HTR-8/SVneo (cell line): ENCODE data around the gene ZNF865.
A peak's percentile ranks its signal among the peaks of the same experiment; 100 is the strongest.
"Not testable (repeated sequence)": the region's sequence is repeated elsewhere in the genome, so short reads cannot be mapped to it uniquely, and the experiment has no call there.

Experiments
- DNase-seq: peaks from one replicate; pipeline ENCODE4 v3.0.0; 2011; ENCODE audit warnings: low spot score, mixed read lengths; ENCODE audit not compliant: insufficient read length
- FAIRE-seq: peaks from 2 replicates; lab custom pipeline; 2011; peaks lifted over from hg19 to GRCh38; lab: Jason Lieb, UNC

The ZNF865 gene

DNA sequence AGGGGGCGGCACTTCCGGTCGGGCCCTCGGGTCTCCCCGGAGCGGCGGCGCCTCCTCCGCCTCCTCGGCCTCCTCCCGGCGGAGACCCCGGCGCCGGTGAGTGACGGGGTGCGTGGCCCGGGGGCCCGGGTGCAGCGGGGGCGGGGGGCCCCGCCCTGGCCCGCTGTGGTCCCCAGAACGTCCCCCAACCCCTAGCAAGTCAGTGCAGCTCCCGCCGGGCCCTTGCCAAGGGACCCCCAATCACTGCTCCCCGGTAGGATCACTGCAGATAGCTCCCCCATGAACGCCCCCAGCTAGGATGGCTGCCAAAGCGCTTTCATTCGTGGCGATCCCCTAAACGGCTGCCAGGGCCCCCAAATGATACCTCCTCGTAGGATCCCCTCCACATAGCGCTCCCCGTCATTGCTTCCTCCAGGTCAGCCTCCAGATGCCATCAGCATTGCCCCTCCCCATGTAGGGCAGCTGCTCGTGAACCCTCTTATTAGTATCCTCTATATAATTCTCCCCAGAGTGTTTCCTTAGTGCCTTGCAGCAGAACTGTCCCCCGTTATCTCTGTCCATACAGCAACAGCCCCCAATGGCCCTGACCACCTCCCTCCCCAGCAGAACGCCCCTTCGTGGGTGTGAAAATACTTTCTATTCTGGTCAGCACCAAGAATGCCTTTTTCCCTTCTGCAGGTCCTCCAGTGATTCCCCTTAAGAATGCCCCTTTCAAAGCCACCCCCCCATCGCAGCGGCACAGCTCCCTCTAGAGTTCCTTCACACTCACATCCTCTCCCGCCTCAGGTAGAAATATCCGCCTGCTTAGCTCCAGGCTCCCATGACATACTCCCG, at the start of gene ZNF865:
TSS of gene ZNF865 (plus strand) at position 11 of the 834 bp plus-strand sequence. CDS start 7,972 bp downstream, outside the sequence.
- peak; percentile 89 for FAIRE-seq
- peak; percentile 68 for DNase-seq

GRCh38 chr19:55559684-55560083, 45.8 kb upstream of the ZNF865 start:
- DNase-seq, result no peak

GRCh38 chr19:55563261-55563690, 42.2 kb upstream of the ZNF865 start:
- FAIRE-seq (no peak), DNase-seq (no peak)

More at GRCh38 chr19:55559684-55560083, 45.8 kb upstream of the ZNF865 start:
- FAIRE-seq, result no peak

DNA sequence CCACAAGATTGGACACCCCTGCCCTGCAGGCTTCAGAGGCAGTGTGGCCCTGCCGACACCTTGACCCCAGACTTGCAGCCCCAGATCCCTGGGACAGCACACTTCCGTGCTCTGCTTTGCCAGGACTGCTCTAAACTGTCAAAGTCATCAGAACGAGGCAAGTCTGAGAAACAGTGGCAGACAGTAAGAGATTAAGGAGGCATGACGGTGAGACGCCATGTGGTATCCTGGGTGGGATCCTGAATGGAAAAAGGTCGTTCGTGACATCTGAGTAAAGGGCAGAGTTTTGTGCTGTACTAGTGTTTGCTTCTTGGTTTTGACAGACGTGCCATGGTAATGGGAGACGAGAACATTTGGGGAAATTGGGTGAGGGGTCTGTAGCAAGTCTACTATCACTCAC, 38.6 kb upstream of the ZNF865 start:
- DNase-seq (no peak), FAIRE-seq (peak; percentile 48)

DNA sequence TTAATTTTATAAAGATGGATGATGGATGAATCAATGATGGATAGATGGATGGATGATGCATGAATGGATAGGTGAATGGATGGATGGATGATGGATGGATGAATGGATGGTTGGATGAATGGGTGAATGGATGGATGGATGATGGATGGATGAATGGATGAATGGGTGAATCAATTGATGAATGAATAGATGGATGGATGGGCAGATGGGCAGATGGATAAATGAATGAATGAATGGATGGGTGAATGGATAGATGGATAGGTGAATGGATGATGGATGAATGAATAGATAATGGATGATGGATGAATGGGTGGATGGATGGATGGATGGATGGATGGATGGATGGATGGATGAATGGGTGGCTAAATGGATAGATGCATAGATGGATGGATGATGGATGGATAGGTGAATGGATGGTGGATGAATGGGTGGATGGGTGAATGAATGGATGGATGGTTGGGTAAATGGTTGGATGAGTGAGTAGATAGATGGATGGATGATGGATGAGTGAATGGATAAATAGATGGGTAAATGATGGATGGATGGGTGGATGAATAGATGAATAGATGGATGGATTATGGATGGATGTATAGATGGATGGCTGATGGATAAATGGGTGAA, 37.6 kb upstream of the ZNF865 start:
- FAIRE-seq (peak; percentile 33), DNase-seq (no peak)

DNA sequence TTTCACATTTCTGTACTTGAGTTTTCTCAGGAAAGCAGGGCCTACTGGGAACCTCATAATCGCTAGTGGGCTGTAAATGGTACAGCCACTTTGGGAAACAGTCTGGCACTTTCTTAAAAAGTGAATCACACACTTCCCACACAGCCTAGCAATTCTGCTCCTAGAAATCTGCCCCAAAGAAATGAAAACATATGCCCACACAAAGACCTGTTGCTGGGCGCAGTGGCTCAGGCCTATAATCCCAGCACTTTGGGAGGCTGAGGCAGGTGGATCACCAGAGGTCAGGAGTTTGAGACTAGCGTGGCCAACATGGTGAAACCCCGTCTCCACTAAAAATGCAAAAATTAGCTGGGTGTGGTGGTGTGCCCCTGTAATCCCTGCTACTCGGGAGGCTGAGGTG, 36.0 kb upstream of the ZNF865 start:
- DNase-seq, FAIRE-seq: not testable (repeated sequence)

GRCh38 chr19:55573929-55574328, 31.5 kb upstream of the ZNF865 start:
- not testable (repeated sequence) for FAIRE-seq, DNase-seq

GRCh38 chr19:55576746-55577145, 28.7 kb upstream of the ZNF865 start:
- FAIRE-seq (no peak), DNase-seq (no peak)

GRCh38 chr19:55578031-55578760, 27.3 kb upstream of the ZNF865 start:
- no peak for DNase-seq
- no peak for FAIRE-seq

GRCh38 chr19:55578761-55579747, 26.4 kb upstream of the ZNF865 start:
- DNase-seq, result no peak
- no peak for FAIRE-seq

GRCh38 chr19:55579766-55580621, 25.5 kb upstream of the ZNF865 start:
- no peak for FAIRE-seq
- peak; percentile 20 for DNase-seq

- FAIRE-seq (peak; percentile 26), DNase-seq (peak; percentile 81)
Measured at GRCh38 chr19:55580628-55581144, 24.8 kb upstream of the ZNF865 start, which contains the start of gene ZNF579. ZNF579 (minus strand) TSS chr19:55580848; CDS start chr19:55579639, 1,209 bp downstream.

- no peak for FAIRE-seq
- no peak for DNase-seq
Measured at GRCh38 chr19:55581145-55581822, 24.2 kb upstream of the ZNF865 start.

DNA sequence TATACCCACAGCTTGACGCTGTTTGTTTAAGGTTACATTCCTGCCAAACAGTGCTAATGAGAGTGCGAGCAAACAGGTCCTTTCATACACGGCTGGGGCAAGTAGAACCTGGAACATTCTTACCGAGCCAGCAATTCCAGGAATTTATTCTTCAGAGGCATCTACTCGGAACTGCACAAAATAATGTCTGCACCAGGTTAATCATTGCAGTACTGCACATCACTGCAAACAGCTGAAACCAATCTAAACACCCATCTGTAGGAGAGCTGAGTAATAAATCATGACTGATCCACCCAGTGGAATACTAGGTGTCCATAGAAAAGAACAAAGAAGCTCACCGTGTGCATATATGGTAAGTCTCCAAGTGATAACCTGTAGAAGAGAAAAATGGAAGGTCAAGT, 23.6 kb upstream of the ZNF865 start:
- no peak for FAIRE-seq
- no peak for DNase-seq

GRCh38 chr19:55582284-55582683, 23.2 kb upstream of the ZNF865 start:
- not testable (repeated sequence) for DNase-seq, FAIRE-seq

GRCh38 chr19:55583897-55584296, 21.6 kb upstream of the ZNF865 start:
- DNase-seq, FAIRE-seq: not testable (repeated sequence)

GRCh38 chr19:55584871-55585270, 20.6 kb upstream of the ZNF865 start:
- FAIRE-seq, result no peak
- DNase-seq, result no peak
